Psoas muscle (tissue), 8 donors: Measurements from ENCODE around the gene ULK1. TPM values are rescaled to one million over a fixed set of nuclear protein-coding genes. Genes with fewer than 3 reads are reported as not detected.
A peak's percentile ranks its signal among the peaks of the same experiment; 100 is the strongest.

ENCODE experiments used
- ATAC-seq, 4 donors: fragments of 200-7000 bp; cut with Tn5 transposase; one replicate each; pipeline ENCODE4 v1.9.1; 2020; ENCODE audit warnings: moderate library complexity in 3 of 4, mild to moderate bottlenecking in 2 of 4
- DNase-seq, 2 donors: peaks; one replicate each; pipeline ENCODE4 v3.0.0-alpha.2; 2020
- H3K27ac ChIP-seq: fragments of 200-600 bp; one replicate; pipeline ENCODE4 v1.8.0; 2022
- H3K27me3 ChIP-seq, 3 donors: fragments of 200-600 bp in 1 of 3; one replicate each; pipeline versions ENCODE4 v1.6.1 to v1.8.0; 2013 to 2022; ENCODE audit warnings: low read length in 2 of 3, mild to moderate bottlenecking in 2 of 3, moderate library complexity in 1 of 3; ENCODE audit not compliant: insufficient read depth in 3 of 3
- H3K36me3 ChIP-seq, 2 donors: fragments of 200-600 bp in 1 of 2; one replicate each; pipeline versions ENCODE4 v1.6.1 to v1.8.0; 2013 to 2022; ENCODE audit warnings: low read depth in 1 of 2, mild to moderate bottlenecking in 1 of 2, moderate library complexity in 1 of 2; ENCODE audit not compliant: insufficient read depth in 1 of 2
- H3K4me1 ChIP-seq: fragments of 200-600 bp; one replicate; pipeline ENCODE4 v1.8.0; 2022
- H3K4me3 ChIP-seq: fragments of 200-600 bp; one replicate; pipeline ENCODE4 v1.8.0; 2022; ENCODE audit warnings: mild to moderate bottlenecking
- H3K9me3 ChIP-seq: fragments of 200-600 bp; one replicate; pipeline ENCODE4 v1.8.0; 2022
- WGBS, 3 donors: extraction: QIAGEN DNeasy Blood & Tissue Kit; methylation state at CpG; one replicate each; pipeline versions ENCODE4 v1.1.6 to v1.1.7; 2013; 5-methylcytosine and 5-hydroxymethylcytosine counted together
- intact Hi-C, 2 donors: fragments of 100-400 bp; cut with DNase I; formaldehyde crosslinking; loops; one replicate each; pipeline versions ENCODE4 v1.11.0 to v1.14.2; 2022
- polyA plus RNA-seq, 3 donors: library from polyadenylated mRNA; stranded (reverse); fragments of 200-250 nt; gene quantifications; one replicate each; pipeline ENCODE4 v1.2.3, GENCODE V29; 2013
- total RNA-seq, 4 donors: library from RNA; stranded (reverse); fragmentation: NEBNext Ultra II Directional in 2 of 4; extraction: Animal tissue kit (Norgen Biotek cat#: 25700) in 2 of 4; gene quantifications; one replicate each; pipeline versions ENCODE4 v1.2.1 to v1.2.4, GENCODE V29; 2021 to 2023
- TF ChIP-seq, protein P1 (sequence below): fragments of 200-600 bp; IDR thresholded peaks from one replicate; pipeline ENCODE4 v1.8.0; 2022; ENCODE audit warnings: antibody characterized with exemption
- donor health status: healthy with polysubstance abuse.
- donor health status: DM: no; HTN: no; CAD: no; lungs with moderate emphysema.
- donor health status: Bipolar disorder and iron deficiency.
- donor health status: healthy.
- donor health status: DM: yes; HTN: yes; CAD: no.
- donor health status: DM: no; HTN: no; CAD: no.
- donor health status: DM: no; HTN: no; CAD: no.
- donor health status: DM: yes; HTN: yes; CAD: no.

ULK1 gene
- total and polyA plus RNA-seq, 7 donors, result 4.1 to 90.4 (median 58.0) TPM

DNA sequence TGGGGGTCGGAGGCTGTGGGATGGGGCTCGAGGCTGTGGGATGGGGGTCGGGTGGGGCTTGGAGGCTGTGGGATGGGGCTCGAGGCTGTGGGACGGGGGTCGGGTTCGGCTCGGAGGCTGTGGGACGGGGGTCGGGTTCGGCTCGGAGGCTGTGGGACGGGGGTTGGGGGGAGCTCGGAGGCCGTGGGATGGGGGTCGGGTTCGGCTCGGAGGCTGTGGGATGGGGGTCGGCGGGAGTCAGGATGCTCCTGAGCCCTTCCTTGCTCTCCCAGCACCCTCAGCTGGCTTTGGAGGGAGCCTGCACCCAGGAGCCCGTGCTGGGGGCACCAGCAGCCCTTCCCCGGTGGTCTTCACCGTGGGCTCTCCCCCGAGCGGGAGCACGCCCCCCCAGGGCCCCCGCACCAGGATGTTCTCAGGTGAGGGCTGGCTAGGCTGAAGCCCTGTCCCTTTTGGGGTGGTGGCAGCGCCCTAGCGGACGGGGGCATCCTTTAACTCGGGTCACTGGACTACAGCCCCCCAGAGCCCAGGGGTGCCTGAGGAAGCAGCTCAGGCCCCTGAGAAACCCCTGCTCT, 22.8 kb downstream of the ULK1 start:
- peaks cover 3% of the 10 kb centered on the region for H3K4me1 ChIP-seq
- no peaks in the 10 kb centered on the region for H3K27me3 ChIP-seq
- no peak overlapping the region for H3K4me3 ChIP-seq
- H3K9me3 ChIP-seq, result no peaks in the 10 kb centered on the region
- TF ChIP-seq, protein P1, sequence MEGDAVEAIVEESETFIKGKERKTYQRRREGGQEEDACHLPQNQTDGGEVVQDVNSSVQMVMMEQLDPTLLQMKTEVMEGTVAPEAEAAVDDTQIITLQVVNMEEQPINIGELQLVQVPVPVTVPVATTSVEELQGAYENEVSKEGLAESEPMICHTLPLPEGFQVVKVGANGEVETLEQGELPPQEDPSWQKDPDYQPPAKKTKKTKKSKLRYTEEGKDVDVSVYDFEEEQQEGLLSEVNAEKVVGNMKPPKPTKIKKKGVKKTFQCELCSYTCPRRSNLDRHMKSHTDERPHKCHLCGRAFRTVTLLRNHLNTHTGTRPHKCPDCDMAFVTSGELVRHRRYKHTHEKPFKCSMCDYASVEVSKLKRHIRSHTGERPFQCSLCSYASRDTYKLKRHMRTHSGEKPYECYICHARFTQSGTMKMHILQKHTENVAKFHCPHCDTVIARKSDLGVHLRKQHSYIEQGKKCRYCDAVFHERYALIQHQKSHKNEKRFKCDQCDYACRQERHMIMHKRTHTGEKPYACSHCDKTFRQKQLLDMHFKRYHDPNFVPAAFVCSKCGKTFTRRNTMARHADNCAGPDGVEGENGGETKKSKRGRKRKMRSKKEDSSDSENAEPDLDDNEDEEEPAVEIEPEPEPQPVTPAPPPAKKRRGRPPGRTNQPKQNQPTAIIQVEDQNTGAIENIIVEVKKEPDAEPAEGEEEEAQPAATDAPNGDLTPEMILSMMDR, result no peak
- DNase-seq (peak; percentile 14 to 46), ATAC-seq (no peak)
- no peak overlapping the region for H3K27ac ChIP-seq
- intact Hi-C loops, result no loop called here
- WGBS, 3 donors, result 79 to 81% (median 80%) methylated on average over 21 to 31 of the region's 31 CpGs
- H3K36me3 ChIP-seq, result peaks cover 0 to 91% of the 10 kb centered on the region in 2 donors

DNA sequence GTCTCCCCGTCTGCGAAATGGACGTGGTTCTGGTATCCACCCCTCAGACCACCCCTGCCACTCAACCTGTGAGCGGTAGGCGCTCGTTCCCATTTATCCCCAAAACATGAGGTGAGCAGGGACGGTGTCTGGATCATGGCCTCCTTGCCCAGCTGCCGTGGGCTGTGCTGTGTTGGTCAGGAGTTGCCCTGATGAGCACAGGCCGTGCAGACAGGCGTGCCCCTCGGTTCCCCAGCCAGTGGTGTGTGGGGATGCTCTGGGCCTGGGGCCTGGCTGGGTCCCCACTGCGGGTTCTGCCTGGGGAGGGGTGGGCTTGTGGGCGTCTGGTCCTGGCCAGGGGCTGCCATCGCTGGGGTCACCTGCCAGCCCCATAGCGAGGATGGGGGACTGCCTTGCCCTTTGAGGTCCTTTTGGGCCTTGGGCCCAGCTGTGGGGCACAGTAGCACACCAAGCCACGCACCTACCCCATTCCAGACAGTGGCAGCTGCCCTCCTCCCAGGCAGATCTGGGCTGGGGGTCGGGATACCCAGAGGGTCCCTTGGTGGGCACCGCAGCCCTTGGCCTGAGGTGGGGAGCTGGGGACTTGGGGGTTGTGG, 23.4 kb downstream of the ULK1 start:
- intact Hi-C loops, result no loop called here
- Histone ChIP-seq H3K4me1 (no peaks in the 10 kb centered on the region), H3K4me3 (no peak overlapping the region), H3K9me3 (no peaks in the 10 kb centered on the region), H3K27me3 (no peaks in the 10 kb centered on the region), H3K36me3 (peaks cover 0 to 90% of the 10 kb centered on the region in 2 donors), H3K27ac (no peak overlapping the region)
- 90 to 94% (median 91%) methylated on average over 18 of the region's 18 CpGs for WGBS, 3 donors
- TF ChIP-seq, protein P1, result no peak
- ATAC-seq (no peak), DNase-seq (peak in 1 of 2 donors; percentile 53)

DNA sequence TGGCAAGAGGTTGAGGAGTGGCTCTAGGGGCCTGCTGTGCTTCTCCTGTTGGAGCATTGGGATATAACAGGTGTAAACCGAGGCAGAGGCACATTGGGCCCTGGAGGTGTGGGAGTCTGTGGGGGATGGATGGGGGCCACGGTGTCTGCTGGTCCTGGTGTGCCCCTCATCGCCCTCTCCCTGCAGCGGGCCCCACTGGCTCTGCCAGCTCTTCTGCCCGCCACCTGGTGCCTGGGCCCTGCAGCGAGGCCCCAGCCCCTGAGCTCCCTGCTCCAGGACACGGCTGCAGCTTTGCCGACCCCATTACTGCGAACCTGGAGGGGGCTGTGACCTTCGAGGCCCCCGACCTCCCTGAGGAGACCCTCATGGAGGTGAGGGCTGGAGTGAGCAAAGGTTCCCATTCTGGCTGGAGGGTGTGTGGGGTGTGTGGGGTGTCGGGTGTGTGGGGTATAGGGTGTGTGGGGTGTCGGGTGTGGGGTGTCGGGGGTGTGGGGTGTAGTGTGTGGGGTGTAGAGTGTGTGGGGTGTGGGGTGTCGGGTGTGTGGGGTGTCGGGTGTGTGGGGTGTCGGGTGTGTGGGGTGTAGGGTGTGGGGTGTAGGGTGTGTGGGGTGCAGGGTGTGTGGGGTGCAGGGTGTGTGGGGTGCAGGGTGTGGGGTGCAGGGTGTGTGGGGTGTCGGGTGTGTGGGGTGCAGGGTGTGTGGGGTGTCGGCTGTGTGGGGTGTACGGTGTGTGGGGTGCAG, 24.1 kb downstream of the ULK1 start:
- DNase-seq (peak in 1 of 2 donors; percentile 8), ATAC-seq (peak in 2 of 4 donors; percentile 22 to 32)
- Histone ChIP-seq H3K27me3 (no peaks in the 10 kb centered on the region), H3K27ac (no peak overlapping the region), H3K4me3 (no peak overlapping the region), H3K4me1 (no peaks in the 10 kb centered on the region), H3K9me3 (no peaks in the 10 kb centered on the region), H3K36me3 (peaks cover 0 to 83% of the 10 kb centered on the region in 2 donors)
- TF ChIP-seq, protein P1, result no peak
- intact Hi-C loops, result no loop called here
- 86 to 90% (median 89%) methylated on average over 16 to 20 of the region's 20 CpGs for WGBS, 3 donors

DNA sequence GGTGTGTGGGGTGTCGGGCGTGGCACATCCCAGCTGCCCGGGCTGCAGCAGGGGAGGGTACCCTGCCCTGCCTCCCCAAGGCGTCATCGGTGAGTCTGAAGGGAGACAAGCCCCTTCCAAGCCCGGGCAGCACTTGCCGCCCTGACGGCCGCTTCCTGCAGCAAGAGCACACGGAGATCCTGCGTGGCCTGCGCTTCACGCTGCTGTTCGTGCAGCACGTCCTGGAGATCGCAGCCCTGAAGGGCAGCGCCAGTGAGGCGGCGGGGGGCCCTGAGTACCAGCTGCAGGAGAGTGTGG, 24.6 kb downstream of the ULK1 start:
- 87 to 91% (median 91%) methylated on average over 17 to 19 of the region's 19 CpGs for WGBS, 3 donors
- no peaks in the 10 kb centered on the region for H3K4me1 ChIP-seq
- DNase-seq (no peak), ATAC-seq (no peak)
- TF ChIP-seq, protein P1, result no peak
- no peak overlapping the region for H3K27ac ChIP-seq
- H3K4me3 ChIP-seq, result no peak overlapping the region
- H3K9me3 ChIP-seq, result no peaks in the 10 kb centered on the region
- intact Hi-C loops, result no loop called here
- H3K27me3 ChIP-seq, result no peaks in the 10 kb centered on the region
- H3K36me3 ChIP-seq, result peaks cover 0 to 78% of the 10 kb centered on the region in 2 donors
